ENCODE data around the gene POLD4. TPM values are rescaled to one million over a fixed set of nuclear protein-coding genes. Genes with fewer than 3 reads are reported as not detected.

The POLD4 gene
- total RNA-seq, 1 experiment from 2014 or later, result 95.1 TPM

DNA sequence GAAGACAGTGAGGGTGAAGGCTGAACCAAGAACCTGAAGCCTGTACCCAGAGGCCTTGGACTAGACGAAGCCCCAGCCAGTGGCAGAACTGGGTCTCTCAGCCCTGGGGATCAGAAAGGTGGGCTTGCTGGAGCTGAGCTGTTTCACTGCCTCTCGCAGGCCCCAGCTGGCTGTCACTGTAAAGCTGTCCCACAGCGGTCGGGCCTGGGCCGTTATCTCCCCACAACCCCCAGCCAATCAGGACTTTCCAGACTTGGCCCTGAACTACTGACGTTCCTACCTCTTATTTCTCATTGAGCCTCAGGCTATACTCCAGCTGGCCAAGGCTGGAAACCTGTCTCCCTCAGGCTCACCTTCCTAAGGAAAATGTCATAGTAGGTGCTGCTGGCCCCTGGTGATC, 44.2 kb upstream of the POLD4 start:
- intact Hi-C loops (cut with micrococcal nuclease; ENCODE audit: unreplicated experiment), result no loop called here
- BruUV-seq (replicated peaks), result no TSS peak
- H3K27ac Mint-ChIP-seq (ENCODE audit: unreplicated experiment), result no peak overlapping the region

DNA sequence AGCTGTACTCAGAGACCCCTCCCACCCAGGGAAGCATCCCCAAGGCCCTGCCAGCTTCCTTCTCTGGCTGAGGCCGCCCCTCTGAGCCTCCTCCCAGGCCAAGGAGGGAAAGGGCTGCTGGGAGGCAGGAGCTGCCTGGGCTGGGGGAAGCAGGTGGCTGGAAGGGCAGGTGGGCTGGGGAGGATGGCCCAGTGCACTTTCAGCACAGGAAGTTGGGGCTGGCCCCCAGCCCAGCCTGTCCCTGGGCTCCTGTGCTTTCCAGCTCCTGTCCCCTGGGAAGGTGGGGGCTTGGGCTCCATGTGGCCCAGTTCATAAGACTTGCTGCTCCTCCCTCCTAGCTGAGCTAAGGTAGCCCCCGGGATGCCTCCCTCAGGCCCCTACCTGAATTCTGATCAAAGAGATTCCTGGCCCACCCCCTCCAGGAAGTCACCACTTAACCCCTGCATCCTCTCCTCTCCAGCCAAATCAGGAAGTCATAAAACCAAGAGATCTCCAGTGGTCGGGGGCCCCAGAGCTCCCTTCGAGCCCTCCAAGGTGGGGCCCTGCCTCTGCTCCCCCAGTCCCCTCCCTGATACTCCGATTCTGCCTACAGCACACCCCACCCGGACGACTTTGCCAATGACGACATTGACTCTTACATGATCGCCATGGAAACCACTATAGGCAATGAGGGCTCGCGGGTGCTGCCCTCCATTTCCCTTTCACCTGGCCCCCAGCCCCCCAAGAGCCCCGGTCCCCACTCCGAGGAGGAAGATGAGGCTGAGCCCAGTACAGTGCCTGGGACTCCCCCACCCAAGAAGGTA, 43.4 kb upstream of the POLD4 start:
- peaks cover 18% of the 10 kb centered on the region for H3K4me1 Mint-ChIP-seq (ENCODE audit: low read depth, unreplicated experiment)
- H3K27ac Mint-ChIP-seq (ENCODE audit: unreplicated experiment), result no peak overlapping the region
- H3K9me3 Mint-ChIP-seq (ENCODE audit: low read depth, unreplicated experiment), result no peaks in the 10 kb centered on the region
- DNase-seq, result no peak
- CTCF ChIA-PET, result no interaction called here
- H3K4me3 Mint-ChIP-seq (ENCODE audit: low read depth, unreplicated experiment), result no peak overlapping the region
- TF ChIP-seq, protein P1, sequence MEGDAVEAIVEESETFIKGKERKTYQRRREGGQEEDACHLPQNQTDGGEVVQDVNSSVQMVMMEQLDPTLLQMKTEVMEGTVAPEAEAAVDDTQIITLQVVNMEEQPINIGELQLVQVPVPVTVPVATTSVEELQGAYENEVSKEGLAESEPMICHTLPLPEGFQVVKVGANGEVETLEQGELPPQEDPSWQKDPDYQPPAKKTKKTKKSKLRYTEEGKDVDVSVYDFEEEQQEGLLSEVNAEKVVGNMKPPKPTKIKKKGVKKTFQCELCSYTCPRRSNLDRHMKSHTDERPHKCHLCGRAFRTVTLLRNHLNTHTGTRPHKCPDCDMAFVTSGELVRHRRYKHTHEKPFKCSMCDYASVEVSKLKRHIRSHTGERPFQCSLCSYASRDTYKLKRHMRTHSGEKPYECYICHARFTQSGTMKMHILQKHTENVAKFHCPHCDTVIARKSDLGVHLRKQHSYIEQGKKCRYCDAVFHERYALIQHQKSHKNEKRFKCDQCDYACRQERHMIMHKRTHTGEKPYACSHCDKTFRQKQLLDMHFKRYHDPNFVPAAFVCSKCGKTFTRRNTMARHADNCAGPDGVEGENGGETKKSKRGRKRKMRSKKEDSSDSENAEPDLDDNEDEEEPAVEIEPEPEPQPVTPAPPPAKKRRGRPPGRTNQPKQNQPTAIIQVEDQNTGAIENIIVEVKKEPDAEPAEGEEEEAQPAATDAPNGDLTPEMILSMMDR (IDR thresholded peaks at IDR 0.05; ENCODE audit: unreplicated experiment), result no peak
- intact Hi-C loops (cut with micrococcal nuclease; ENCODE audit: unreplicated experiment), result no loop called here
- H3K27me3 Mint-ChIP-seq (ENCODE audit: unreplicated experiment), result no peaks in the 10 kb centered on the region
- H3K36me3 Mint-ChIP-seq (ENCODE audit: insufficient read depth, unreplicated experiment), result peaks cover 73% of the 10 kb centered on the region
- BruUV-seq (replicated peaks), result no TSS peak

More for the DNA sequence above, 44.2 kb upstream of the POLD4 start:
- H3K4me3 Mint-ChIP-seq (ENCODE audit: low read depth, unreplicated experiment), result no peak overlapping the region
- no peaks in the 10 kb centered on the region for H3K9me3 Mint-ChIP-seq (ENCODE audit: low read depth, unreplicated experiment)
- H3K4me1 Mint-ChIP-seq (ENCODE audit: low read depth, unreplicated experiment), result peaks cover 15% of the 10 kb centered on the region
- no peaks in the 10 kb centered on the region for H3K27me3 Mint-ChIP-seq (ENCODE audit: unreplicated experiment)
- CTCF ChIA-PET, result no interaction called here
- DNase-seq, result no peak
- TF ChIP-seq, protein P1 (IDR thresholded peaks at IDR 0.05; ENCODE audit: unreplicated experiment), result no peak
- H3K36me3 Mint-ChIP-seq (ENCODE audit: insufficient read depth, unreplicated experiment), result peaks cover 66% of the 10 kb centered on the region

DNA sequence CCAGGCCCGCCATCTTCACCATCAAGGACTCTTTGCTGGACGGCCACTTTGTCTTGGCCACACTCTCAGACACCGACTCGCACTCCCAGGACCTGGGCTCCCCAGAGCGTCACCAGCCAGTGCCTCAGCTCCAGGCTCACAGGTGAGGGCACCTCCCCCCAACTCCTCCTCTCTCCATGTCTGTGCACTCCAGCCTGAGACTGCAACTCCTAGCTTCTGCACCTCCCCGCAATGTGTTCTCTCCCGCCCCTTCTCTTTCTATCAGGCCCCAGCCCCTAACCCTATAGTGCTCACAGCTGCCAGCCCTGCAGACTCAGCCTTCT, 42.9 kb upstream of the POLD4 start:
- Mint-ChIP-seq H3K27me3 (ENCODE audit: unreplicated experiment) (no peaks in the 10 kb centered on the region), H3K4me1 (ENCODE audit: low read depth, unreplicated experiment) (peaks cover 18% of the 10 kb centered on the region), H3K9me3 (ENCODE audit: low read depth, unreplicated experiment) (no peaks in the 10 kb centered on the region), H3K36me3 (ENCODE audit: insufficient read depth, unreplicated experiment) (peaks cover 79% of the 10 kb centered on the region), H3K27ac (ENCODE audit: unreplicated experiment) (no peak overlapping the region), H3K4me3 (ENCODE audit: low read depth, unreplicated experiment) (no peak overlapping the region)
- TF ChIP-seq, protein P1 (IDR thresholded peaks at IDR 0.05; ENCODE audit: unreplicated experiment), result no peak
- CTCF ChIA-PET, result no interaction called here
- BruUV-seq (replicated peaks), result no TSS peak
- no peak for DNase-seq
- intact Hi-C loops (cut with micrococcal nuclease; ENCODE audit: unreplicated experiment), result no loop called here

DNA sequence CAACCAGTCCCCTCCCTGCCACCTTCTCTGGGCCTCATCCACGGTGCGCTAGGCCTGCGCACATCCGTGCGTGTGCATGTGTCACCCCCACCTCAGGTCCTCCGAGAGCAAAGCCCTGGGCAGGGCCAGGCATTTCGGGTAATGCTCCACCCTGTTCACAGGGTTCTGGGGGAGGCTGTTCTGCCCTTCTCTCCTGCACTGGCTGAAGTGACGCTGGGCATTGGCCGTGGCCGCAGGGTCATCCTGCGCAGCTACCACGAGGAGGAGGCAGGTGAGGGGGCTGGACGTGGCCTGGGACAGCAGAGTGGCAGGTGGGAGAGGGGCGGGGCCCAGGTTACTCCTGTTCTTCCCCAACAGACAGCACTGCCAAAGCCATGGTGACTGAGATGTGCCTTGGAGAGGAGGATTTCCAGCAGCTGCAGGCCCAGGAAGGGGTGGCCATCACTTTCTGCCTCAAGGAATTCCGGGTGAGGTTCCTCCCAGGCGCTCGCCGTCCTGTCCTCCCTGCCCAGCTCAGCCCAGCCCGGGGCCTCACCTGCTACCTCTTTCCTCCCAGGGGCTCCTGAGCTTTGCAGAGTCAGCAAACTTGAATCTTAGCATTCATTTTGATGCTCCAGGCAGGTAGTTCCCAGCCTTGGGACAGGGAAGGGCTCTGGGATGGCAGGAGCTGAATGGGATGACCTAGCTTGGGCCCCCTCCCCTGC, 42.4 kb upstream of the POLD4 start:
- TF ChIP-seq, protein P1 (IDR thresholded peaks at IDR 0.05; ENCODE audit: unreplicated experiment), result no peak
- no peaks in the 10 kb centered on the region for H3K27me3 Mint-ChIP-seq (ENCODE audit: unreplicated experiment)
- CTCF ChIA-PET, result no interaction called here
- intact Hi-C loops (cut with micrococcal nuclease; ENCODE audit: unreplicated experiment), result no loop called here
- DNase-seq, result no peak
- no TSS peak for BruUV-seq (replicated peaks)
- H3K4me3 Mint-ChIP-seq (ENCODE audit: low read depth, unreplicated experiment), result no peak overlapping the region
- H3K9me3 Mint-ChIP-seq (ENCODE audit: low read depth, unreplicated experiment), result no peaks in the 10 kb centered on the region
- H3K36me3 Mint-ChIP-seq (ENCODE audit: insufficient read depth, unreplicated experiment), result peaks cover 79% of the 10 kb centered on the region
- no peak overlapping the region for H3K27ac Mint-ChIP-seq (ENCODE audit: unreplicated experiment)
- peaks cover 18% of the 10 kb centered on the region for H3K4me1 Mint-ChIP-seq (ENCODE audit: low read depth, unreplicated experiment)
